ENCODE results near the gene STH.
"Not testable (repeated sequence)": the region's sequence is repeated elsewhere in the genome, so short reads cannot be mapped to it uniquely, and the experiment has no call there.

Gene STH

DNA sequence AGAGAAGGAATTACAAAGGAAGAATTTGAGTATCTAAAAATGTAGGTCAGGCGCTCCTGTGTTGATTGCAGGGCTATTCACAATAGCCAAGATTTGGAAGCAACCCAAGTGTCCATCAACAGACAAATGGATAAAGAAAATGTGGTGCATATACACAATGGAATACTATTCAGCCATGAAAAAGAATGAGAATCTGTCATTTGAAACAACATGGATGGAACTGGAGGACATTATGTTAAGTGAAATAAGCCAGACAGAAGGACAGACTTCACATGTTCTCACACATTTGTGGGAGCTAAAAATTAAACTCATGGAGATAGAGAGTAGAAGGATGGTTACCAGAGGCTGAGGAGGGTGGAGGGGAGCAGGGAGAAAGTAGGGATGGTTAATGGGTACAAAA lies 7.0 kb downstream of the STH start:
- not testable (repeated sequence) for DNase-seq (ENCODE audit: low read depth, low spot score)

DNA sequence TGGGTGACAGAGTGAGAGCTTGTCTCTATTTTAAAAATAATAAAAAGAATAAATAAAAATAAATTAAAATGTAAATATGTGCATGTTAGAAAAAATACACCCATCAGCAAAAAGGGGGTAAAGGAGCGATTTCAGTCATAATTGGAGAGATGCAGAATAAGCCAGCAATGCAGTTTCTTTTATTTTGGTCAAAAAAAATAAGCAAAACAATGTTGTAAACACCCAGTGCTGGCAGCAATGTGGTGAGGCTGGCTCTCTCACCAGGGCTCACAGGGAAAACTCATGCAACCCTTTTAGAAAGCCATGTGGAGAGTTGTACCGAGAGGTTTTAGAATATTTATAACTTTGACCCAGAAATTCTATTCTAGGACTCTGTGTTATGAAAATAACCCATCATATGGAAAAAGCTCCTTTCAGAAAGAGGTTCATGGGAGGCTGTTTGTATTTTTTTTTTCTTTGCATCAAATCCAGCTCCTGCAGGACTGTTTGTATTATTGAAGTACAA lies 8.5 kb downstream of the STH start:
- no peak for DNase-seq (ENCODE audit: low read depth, low spot score)

DNA sequence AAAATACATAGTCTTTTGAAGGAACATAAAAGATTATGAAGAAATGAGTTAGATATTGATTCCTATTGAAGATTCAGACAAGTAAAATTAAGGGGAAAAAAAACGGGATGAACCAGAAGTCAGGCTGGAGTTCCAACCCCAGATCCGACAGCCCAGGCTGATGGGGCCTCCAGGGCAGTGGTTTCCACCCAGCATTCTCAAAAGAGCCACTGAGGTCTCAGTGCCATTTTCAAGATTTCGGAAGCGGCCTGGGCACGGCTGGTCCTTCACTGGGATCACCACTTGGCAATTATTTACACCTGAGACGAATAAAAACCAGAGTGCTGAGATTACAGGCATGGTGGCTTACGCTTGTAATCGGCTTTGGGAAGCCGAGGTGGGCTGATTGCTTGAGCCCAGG lies 9.5 kb downstream of the STH start:
- no peak for DNase-seq (ENCODE audit: low read depth, low spot score)

DNA sequence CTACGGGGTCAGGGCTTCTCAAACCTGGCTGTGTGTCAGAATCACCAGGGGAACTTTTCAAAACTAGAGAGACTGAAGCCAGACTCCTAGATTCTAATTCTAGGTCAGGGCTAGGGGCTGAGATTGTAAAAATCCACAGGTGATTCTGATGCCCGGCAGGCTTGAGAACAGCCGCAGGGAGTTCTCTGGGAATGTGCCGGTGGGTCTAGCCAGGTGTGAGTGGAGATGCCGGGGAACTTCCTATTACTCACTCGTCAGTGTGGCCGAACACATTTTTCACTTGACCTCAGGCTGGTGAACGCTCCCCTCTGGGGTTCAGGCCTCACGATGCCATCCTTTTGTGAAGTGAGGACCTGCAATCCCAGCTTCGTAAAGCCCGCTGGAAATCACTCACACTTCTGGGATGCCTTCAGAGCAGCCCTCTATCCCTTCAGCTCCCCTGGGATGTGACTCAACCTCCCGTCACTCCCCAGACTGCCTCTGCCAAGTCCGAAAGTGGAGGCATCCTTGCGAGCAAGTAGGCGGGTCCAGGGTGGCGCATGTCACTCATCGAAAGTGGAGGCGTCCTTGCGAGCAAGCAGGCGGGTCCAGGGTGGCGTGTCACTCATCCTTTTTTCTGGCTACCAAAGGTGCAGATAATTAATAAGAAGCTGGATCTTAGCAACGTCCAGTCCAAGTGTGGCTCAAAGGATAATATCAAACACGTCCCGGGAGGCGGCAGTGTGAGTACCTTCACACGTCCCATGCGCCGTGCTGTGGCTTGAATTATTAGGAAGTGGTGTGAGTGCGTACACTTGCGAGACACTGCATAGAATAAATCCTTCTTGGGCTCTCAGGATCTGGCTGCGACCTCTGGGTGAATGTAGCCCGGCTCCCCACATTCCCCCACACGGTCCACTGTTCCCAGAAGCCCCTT lies 10.9 kb downstream of the STH start:
- no peak for DNase-seq (ENCODE audit: low read depth, low spot score)

DNA sequence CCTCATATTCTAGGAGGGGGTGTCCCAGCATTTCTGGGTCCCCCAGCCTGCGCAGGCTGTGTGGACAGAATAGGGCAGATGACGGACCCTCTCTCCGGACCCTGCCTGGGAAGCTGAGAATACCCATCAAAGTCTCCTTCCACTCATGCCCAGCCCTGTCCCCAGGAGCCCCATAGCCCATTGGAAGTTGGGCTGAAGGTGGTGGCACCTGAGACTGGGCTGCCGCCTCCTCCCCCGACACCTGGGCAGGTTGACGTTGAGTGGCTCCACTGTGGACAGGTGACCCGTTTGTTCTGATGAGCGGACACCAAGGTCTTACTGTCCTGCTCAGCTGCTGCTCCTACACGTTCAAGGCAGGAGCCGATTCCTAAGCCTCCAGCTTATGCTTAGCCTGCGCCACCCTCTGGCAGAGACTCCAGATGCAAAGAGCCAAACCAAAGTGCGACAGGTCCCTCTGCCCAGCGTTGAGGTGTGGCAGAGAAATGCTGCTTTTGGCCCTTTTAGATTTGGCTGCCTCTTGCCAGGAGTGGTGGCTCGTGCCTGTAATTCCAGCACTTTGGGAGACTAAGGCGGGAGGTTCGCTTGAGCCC lies 11.6 kb downstream of the STH start:
- DNase-seq (ENCODE audit: low read depth, low spot score), result no peak

DNA sequence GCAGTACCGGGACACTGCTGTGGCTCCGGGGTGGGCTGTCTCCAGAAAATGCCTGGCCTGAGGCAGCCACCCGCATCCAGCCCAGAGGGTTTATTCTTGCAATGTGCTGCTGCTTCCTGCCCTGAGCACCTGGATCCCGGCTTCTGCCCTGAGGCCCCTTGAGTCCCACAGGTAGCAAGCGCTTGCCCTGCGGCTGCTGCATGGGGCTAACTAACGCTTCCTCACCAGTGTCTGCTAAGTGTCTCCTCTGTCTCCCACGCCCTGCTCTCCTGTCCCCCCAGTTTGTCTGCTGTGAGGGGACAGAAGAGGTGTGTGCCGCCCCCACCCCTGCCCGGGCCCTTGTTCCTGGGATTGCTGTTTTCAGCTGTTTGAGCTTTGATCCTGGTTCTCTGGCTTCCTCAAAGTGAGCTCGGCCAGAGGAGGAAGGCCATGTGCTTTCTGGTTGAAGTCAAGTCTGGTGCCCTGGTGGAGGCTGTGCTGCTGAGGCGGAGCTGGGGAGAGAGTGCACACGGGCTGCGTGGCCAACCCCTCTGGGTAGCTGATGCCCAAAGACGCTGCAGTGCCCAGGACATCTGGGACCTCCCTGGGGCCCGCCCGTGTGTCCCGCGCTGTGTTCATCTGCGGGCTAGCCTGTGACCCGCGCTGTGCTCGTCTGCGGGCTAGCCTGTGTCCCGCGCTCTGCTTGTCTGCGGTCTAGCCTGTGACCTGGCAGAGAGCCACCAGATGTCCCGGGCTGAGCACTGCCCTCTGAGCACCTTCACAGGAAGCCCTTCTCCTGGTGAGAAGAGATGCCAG lies 12.9 kb downstream of the STH start:
- no peak for DNase-seq (ENCODE audit: low read depth, low spot score)

DNA sequence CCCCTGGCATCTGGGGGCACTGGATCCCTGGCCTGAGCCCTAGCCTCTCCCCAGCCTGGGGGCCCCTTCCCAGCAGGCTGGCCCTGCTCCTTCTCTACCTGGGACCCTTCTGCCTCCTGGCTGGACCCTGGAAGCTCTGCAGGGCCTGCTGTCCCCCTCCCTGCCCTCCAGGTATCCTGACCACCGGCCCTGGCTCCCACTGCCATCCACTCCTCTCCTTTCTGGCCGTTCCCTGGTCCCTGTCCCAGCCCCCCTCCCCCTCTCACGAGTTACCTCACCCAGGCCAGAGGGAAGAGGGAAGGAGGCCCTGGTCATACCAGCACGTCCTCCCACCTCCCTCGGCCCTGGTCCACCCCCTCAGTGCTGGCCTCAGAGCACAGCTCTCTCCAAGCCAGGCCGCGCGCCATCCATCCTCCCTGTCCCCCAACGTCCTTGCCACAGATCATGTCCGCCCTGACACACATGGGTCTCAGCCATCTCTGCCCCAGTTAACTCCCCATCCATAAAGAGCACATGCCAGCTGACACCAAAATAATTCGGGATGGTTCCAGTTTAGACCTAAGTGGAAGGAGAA lies 13.5 kb downstream of the STH start:
- DNase-seq (ENCODE audit: low read depth, low spot score), result no peak

DNA sequence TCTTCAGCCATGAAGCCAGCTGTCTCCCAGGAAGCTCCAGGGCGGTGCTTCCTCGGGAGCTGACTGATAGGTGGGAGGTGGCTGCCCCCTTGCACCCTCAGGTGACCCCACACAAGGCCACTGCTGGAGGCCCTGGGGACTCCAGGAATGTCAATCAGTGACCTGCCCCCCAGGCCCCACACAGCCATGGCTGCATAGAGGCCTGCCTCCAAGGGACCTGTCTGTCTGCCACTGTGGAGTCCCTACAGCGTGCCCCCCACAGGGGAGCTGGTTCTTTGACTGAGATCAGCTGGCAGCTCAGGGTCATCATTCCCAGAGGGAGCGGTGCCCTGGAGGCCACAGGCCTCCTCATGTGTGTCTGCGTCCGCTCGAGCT lies 14.1 kb downstream of the STH start:
- DNase-seq (ENCODE audit: low read depth, low spot score), result no peak

DNA sequence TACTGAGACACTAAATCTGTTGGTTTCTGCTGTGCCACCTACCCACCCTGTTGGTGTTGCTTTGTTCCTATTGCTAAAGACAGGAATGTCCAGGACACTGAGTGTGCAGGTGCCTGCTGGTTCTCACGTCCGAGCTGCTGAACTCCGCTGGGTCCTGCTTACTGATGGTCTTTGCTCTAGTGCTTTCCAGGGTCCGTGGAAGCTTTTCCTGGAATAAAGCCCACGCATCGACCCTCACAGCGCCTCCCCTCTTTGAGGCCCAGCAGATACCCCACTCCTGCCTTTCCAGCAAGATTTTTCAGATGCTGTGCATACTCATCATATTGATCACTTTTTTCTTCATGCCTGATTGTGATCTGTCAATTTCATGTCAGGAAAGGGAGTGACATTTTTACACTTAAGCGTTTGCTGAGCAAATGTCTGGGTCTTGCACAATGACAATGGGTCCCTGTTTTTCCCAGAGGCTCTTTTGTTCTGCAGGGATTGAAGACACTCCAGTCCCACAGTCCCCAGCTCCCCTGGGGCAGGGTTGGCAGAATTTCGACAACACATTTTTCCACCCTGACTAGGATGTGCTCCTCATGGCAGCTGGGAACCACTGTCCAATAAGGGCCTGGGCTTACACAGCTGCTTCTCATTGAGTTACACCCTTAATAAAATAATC lies 14.6 kb downstream of the STH start:
- no peak for DNase-seq (ENCODE audit: low read depth, low spot score)

DNA sequence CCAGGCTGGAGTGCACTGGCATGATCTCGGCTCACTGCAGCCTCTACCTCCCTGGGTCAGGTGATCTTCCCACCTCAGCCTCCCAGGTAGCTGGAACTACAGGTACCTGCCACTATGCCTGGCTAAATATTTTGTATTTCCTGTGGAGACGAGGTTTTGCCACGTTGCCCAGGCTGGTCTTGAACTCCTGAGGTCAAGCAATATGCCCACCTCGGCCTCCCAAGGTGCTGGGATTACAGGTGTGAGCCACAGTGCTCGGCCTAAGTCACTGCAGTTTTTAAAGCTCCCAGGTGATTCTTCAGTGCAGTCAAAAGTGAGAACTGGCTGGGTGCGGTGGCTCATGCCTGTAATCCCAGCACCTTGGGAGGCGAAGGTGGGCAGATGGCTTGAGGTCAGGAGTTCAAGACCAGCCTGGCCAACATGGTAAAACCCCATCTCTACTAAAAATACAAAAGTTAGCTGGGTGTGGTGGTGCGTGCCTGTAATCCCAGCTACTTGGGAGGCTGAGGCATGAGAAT lies 20.4 kb downstream of the STH start:
- DNase-seq (ENCODE audit: low read depth, low spot score), result not testable (repeated sequence)

DNA sequence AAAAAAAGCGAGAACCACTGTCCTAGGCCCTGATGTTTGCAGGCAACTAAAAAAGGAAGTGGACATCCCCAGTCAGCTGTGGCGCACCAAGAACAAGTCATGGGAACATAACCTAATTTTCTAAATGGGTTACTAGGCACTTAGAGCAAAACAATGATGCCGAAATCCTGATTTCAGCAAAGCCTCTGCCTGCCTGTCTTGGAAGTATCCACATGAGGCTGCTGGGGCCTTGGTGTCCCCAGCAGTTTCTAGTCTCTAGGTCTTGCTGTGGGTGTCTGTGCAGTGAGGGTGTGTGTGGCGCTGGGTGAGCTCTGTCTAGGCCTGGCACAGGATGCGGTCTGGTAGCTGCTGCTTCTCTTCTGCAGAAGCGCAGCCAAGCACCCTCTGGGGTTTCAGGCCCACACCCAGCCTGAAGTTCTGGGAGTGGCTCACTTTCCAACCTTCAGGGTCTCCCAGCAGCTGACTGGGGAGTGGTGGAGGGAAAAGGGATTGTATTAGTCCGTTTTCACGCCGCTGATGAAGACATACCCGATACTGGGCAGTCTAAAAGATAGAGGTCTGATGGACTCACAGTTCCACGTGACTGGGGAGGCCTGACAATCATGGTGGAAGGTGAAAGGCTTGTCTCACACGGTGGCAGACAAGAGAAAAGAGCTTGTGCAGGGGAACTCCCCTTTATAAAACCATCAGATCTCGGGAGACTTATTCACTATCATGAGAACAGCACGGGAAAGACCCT lies 21.1 kb downstream of the STH start:
- no peak for DNase-seq (ENCODE audit: low read depth, low spot score)

DNA sequence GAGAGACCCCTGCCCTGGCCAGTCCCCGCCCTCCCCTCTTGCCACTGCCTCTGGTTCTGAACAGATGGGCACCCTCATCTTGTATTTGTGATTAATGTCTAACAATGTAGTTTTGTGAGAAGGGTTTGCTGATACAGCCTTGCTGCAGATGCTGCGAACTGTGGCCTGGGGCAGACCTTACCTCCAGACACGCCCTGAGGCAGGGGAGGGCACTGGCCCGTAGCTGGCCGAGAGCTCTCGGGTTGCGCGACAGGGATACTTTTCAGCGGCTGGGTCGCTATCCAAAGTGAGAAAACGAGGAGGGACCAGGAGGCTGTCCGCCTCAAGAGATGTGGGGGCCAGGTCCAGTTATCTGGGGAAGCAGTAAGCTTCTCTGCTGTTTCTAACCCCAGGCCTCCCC lies 21.9 kb downstream of the STH start:
- DNase-seq (ENCODE audit: low read depth, low spot score), result no peak

DNA sequence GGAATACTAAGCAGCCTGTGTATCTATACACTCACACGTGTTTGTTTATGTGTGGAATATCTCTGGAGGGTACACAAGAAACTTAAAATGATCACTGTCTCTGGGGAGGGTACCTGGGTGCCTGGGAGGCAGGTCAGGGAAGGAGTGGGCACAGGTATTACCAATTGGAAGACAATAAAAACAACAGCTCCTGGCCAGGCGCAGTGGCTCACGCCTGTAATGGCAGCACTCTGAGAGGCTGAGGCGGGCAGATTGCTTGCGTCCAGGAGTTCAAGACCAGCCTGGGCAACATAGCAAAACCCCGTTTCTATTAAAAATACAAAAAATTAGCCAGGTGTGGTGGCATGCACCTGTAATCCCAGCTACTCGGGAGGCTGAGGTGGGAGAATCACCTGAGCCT lies 24.3 kb downstream of the STH start:
- not testable (repeated sequence) for DNase-seq (ENCODE audit: low read depth, low spot score)

DNA sequence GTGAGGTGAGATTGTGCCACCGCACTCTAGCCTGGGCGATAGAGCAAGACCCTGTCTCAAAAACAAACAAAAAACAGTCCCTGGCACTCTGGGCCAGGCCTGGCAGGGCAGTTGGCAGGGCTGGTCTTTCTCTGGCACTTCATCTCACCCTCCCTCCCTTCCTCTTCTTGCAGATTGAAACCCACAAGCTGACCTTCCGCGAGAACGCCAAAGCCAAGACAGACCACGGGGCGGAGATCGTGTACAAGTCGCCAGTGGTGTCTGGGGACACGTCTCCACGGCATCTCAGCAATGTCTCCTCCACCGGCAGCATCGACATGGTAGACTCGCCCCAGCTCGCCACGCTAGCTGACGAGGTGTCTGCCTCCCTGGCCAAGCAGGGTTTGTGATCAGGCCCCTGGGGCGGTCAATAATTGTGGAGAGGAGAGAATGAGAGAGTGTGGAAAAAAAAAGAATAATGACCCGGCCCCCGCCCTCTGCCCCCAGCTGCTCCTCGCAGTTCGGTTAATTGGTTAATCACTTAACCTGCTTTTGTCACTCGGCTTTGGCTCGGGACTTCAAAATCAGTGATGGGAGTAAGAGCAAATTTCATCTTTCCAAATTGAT lies 24.8 kb downstream of the STH start:
- DNase-seq (ENCODE audit: low read depth, low spot score), result no peak

DNA sequence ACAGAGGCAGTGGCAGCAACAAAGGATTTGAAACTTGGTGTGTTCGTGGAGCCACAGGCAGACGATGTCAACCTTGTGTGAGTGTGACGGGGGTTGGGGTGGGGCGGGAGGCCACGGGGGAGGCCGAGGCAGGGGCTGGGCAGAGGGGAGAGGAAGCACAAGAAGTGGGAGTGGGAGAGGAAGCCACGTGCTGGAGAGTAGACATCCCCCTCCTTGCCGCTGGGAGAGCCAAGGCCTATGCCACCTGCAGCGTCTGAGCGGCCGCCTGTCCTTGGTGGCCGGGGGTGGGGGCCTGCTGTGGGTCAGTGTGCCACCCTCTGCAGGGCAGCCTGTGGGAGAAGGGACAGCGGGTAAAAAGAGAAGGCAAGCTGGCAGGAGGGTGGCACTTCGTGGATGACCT lies 25.5 kb downstream of the STH start:
- no peak for DNase-seq (ENCODE audit: low read depth, low spot score)

DNA sequence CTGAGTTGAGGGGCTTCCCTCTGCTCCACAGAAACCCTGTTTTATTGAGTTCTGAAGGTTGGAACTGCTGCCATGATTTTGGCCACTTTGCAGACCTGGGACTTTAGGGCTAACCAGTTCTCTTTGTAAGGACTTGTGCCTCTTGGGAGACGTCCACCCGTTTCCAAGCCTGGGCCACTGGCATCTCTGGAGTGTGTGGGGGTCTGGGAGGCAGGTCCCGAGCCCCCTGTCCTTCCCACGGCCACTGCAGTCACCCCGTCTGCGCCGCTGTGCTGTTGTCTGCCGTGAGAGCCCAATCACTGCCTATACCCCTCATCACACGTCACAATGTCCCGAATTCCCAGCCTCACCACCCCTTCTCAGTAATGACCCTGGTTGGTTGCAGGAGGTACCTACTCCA lies 26.0 kb downstream of the STH start:
- DNase-seq (ENCODE audit: low read depth, low spot score), result no peak

DNA sequence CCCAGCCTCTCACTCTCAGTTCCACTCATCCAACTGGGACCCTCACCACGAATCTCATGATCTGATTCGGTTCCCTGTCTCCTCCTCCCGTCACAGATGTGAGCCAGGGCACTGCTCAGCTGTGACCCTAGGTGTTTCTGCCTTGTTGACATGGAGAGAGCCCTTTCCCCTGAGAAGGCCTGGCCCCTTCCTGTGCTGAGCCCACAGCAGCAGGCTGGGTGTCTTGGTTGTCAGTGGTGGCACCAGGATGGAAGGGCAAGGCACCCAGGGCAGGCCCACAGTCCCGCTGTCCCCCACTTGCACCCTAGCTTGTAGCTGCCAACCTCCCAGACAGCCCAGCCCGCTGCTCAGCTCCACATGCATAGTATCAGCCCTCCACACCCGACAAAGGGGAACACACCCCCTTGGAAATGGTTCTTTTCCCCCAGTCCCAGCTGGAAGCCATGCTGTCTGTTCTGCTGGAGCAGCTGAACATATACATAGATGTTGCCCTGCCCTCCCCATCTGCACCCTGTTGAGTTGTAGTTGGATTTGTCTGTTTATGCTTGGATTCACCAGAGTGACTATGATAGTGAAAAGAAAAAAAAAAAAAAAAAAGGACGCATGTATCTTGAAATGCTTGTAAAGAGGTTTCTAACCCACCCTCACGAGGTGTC lies 26.6 kb downstream of the STH start:
- no peak for DNase-seq (ENCODE audit: low read depth, low spot score)

DNA sequence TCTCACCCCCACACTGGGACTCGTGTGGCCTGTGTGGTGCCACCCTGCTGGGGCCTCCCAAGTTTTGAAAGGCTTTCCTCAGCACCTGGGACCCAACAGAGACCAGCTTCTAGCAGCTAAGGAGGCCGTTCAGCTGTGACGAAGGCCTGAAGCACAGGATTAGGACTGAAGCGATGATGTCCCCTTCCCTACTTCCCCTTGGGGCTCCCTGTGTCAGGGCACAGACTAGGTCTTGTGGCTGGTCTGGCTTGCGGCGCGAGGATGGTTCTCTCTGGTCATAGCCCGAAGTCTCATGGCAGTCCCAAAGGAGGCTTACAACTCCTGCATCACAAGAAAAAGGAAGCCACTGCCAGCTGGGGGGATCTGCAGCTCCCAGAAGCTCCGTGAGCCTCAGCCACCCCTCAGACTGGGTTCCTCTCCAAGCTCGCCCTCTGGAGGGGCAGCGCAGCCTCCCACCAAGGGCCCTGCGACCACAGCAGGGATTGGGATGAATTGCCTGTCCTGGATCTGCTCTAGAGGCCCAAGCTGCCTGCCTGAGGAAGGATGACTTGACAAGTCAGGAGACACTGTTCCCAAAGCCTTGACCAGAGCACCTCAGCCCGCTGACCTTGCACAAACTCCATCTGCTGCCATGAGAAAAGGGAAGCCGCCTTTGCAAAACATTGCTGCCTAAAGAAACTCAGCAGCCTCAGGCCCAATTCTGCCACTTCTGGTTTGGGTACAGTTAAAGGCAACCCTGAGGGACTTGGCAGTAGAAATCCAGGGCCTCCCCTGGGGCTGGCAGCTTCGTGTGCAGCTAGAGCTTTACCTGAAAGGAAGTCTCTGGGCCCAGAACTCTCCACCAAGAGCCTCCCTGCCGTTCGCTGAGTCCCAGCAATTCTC lies 27.4 kb downstream of the STH start:
- DNase-seq (ENCODE audit: low read depth, low spot score), result no peak
